ENCODE measurements around the gene MRPL10.

DNA sequence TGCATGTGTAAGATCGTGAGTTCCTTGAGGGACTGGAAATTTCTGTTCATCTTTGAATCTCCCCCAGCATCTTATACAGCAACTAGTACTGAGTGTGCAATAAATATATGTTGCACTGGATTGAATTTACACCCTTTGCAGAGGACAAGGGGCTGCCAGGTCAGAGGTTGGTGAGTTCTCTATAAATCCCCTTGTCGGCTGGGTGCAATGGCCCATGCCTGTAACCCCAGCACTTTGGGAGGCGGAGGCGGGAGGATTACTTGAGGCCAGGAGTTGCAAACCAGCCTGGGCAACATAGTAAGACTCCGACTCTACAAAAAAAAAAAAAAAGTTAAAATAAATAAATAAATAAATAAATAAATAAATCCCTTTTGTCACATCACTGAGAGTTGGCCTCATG is 29.0 kb upstream of the MRPL10 start:
- TF ChIP-seq CTCF (IDR thresholded peaks at IDR 0.05) = no peak
- no peak for TF ChIP-seq EZH2 (IDR thresholded peaks at IDR 0.05)
- no peak for TF ChIP-seq EZH2phosphoT487 (IDR thresholded peaks at IDR 0.05)

Measured in neural progenitor cell (in vitro differentiated cells).